DMS79 treated with DMSO at 0.1 percent for 48 hours (cell line): Measurements from ENCODE around the gene ACKR3.

ENCODE experiments used
- DNase-seq: peaks from one replicate; lab custom pipeline; 2025; lab: John Stamatoyannopoulos, UW

The ACKR3 gene

GRCh38 chr2:236612737-236613136, 43.1 kb downstream of the ACKR3 start:
- DNase-seq: no peak

GRCh38 chr2:236613612-236614011, 44.0 kb downstream of the ACKR3 start:
- no peak for DNase-seq

- no peak for DNase-seq
Measured at GRCh38 chr2:236614551-236614950, 44.9 kb downstream of the ACKR3 start.

GRCh38 chr2:236616031-236616430, 46.4 kb downstream of the ACKR3 start:
- no peak for DNase-seq

- DNase-seq: no peak
Measured at GRCh38 chr2:236616624-236617023, 47.0 kb downstream of the ACKR3 start.

- DNase-seq: no peak
Measured at GRCh38 chr2:236617221-236617737, 47.7 kb downstream of the ACKR3 start.

GRCh38 chr2:236617796-236618195, 48.2 kb downstream of the ACKR3 start:
- no peak for DNase-seq

DNA sequence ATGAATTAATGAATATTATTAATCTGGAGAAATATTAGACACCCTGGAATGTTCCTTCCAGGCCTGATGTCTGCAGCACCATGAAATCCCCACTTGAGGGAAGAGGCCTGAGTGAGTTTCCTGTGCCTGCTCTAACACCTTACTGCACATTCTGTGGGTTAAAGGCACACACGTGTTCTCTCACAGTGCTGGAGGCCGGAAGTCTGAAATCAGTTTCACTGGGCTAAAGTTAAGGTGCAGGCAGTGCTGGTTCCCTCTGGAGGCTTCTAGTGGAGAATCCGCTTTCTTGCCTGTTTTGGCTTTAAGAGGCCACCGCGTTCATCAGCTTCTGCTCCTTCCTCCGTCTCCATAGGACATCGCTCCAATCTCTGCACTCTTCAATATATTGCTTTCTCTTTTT, 48.7 kb downstream of the ACKR3 start:
- no peak for DNase-seq

- no peak for DNase-seq
Measured at GRCh38 chr2:236619910-236620612, 50.4 kb downstream of the ACKR3 start.

DNA sequence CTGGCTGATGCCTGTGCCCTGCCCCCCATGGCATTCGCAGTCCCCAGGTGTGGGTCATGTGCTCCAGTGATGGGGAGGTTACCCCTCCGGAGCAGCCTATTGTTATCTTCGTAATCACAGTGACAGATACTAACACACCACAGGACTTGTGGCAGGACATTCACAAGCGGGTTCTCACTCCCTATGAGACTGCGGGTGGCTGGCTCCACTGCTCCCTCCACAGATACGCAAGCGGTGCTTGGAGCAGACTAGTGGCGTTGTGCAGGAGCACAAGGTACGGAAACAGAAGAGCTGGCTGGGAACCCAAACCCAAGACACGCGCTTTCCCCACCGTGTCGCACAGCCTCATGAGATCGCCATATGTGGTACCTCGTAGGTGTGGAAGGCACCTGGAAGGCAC, 52.2 kb downstream of the ACKR3 start:
- no peak for DNase-seq

- DNase-seq: no peak
Measured at GRCh38 chr2:236622201-236622600, 52.6 kb downstream of the ACKR3 start.

DNA sequence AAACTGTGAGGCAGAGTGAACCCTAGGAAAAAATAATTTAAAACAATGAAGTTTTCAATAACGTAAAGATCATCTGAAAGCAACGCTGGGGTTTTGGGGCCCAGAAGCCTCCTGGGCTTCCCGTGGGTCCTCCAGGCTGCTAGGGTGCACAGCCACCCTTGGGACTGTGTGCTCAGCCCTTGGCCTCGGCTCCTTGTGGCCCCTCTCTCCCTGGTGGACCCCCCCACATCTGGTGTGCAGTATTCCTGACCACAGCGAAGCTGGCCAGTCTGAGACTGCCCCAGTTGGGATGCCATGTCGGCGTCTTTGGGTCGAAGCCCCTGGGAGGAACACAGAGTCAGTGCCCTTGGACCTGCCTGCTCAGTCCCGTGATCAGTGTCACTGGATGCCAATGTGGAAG, 53.0 kb downstream of the ACKR3 start:
- no peak for DNase-seq

GRCh38 chr2:236623816-236624215, 54.2 kb downstream of the ACKR3 start:
- no peak for DNase-seq

- no peak for DNase-seq
Measured at GRCh38 chr2:236625156-236625690, 55.6 kb downstream of the ACKR3 start.

GRCh38 chr2:236626391-236627150, 56.9 kb downstream of the ACKR3 start:
- no peak for DNase-seq

DNA sequence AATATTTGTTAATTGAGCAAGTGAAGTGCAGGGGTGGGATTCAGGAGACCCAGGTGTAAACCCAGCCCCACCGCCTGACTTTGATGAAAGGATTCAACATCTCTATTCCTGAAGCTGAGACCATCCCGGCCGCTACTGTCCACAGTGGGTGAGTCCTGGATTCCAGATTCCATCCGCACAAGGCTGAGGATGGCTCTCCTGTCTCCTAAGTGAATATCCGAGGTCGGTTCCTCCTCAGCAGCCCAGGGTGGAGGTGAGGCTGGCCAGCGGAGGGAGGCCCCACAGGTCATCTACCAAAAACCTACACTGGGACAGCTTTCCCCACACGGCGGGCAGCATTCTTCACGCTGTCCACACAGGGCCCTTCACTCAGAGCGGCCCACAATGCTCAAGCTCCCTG, 57.6 kb downstream of the ACKR3 start:
- no peak for DNase-seq

DNA sequence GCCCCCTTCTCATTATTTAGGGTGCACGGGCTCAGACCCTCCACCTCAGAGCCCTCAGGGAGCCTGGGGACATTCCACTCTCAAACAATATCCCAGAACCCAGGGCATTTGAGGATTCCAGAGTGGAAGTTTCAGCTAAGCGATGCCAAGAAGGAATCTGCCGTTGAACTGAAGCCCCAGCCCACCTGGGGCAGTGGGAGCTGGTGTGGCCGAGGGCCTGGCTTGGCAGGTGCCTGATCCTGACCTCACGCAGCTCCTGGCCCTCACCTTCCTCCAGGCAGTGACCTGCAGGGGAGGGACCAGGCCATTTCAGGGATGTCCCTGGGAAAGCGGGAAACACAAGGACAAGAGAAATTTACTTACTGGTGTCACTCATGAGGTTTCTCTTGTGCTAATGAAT, 58.2 kb downstream of the ACKR3 start:
- DNase-seq: no peak

GRCh38 chr2:236628256-236628901, 58.8 kb downstream of the ACKR3 start:
- DNase-seq: no peak

DNA sequence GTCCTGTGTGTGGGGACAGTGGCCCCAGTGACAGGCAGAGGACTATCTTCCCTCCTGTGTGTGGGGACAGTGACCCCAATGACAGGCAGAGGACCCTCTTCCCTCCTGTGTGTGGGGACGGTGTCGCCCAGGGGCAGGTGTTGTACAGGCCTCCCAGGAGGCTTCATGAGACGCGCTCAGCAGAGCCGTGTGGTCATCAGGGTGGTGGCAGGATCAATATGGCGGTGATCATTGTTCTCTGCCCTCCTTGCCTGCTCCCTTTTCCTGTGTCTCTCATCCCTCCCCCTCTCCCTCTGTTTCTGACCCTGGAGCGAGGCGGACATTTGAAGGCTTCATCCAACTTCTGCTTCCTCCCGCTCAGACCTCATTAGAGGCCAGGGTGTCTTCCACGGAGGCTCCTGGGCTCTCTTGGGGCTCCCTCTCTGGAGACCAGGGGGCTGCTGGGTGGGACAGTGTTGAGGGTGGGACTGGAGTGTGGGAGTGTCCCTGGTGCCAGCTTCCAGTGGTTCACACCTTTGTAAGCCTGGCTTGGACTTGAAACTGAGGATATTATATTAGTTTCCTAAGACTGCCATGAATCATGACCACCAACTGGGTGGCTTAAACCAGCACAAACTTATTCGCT, 59.5 kb downstream of the ACKR3 start:
- no peak for DNase-seq

- DNase-seq: no peak
Measured at GRCh38 chr2:236629961-236630872, 60.6 kb downstream of the ACKR3 start.

GRCh38 chr2:236631281-236631855, 61.7 kb downstream of the ACKR3 start:
- DNase-seq: peak; percentile 26
